WTC11 (cell line): Measurements from ENCODE around the gene CACNA1C.
A peak's percentile ranks its signal among the peaks of the same experiment; 100 is the strongest.

Source experiments
- ARID4B ChIP-seq: sonication (generic); formaldehyde crosslinking; IDR thresholded peaks from 2 replicates; pipeline ENCODE4 v1.8.0; 2023; ENCODE audit warnings: missing genetic modification reagents, mild to moderate bottlenecking, borderline replicate concordance
- ATF3 ChIP-seq: sonication (generic); formaldehyde crosslinking; conservative IDR thresholded peaks from 2 replicates; pipeline ENCODE4 v1.8.1; 2022; ENCODE audit warnings: mild to moderate bottlenecking, missing genetic modification reagents
- CTCF ChIP-seq: fragments of 200-600 bp; IDR thresholded peaks from 2 replicates; pipeline ENCODE4 v1.8.0; 2022; ENCODE audit warnings: antibody characterized with exemption
- FOXP1 ChIP-seq: sonication (generic); formaldehyde crosslinking; IDR thresholded peaks from 2 replicates; pipeline ENCODE4 v1.8.0; 2022; ENCODE audit warnings: missing genetic modification reagents, mild to moderate bottlenecking, moderate library complexity, borderline replicate concordance
- GABPB1 ChIP-seq: sonication (generic); formaldehyde crosslinking; IDR thresholded peaks from 2 replicates; pipeline ENCODE4 v1.8.1; 2023; ENCODE audit warnings: mild to moderate bottlenecking, missing genetic modification reagents
- NR1H2 ChIP-seq: sonication (generic); formaldehyde crosslinking; IDR thresholded peaks from 2 replicates; pipeline ENCODE4 v1.9.0; 2021; ENCODE audit warnings: mild to moderate bottlenecking, moderate library complexity, missing genetic modification reagents
- PRDM15 ChIP-seq: sonication (generic); formaldehyde crosslinking; IDR thresholded peaks from 2 replicates; pipeline ENCODE4 v1.8.0; 2022; ENCODE audit warnings: missing genetic modification reagents
- SP1 ChIP-seq: sonication (generic); formaldehyde crosslinking; conservative IDR thresholded peaks from 2 replicates; pipeline ENCODE4 v1.8.1; 2022; ENCODE audit warnings: missing genetic modification reagents
- TEAD1 ChIP-seq: sonication (generic); formaldehyde crosslinking; IDR thresholded peaks from 2 replicates; pipeline ENCODE4 v1.8.0; 2022; ENCODE audit warnings: mild to moderate bottlenecking, missing genetic modification reagents
- TF ChIP-seq, protein P1 (sequence below): sonication (generic); formaldehyde crosslinking; IDR thresholded peaks from 2 replicates; pipeline ENCODE4 v1.8.1; 2022; ENCODE audit warnings: low read depth, mild to moderate bottlenecking, moderate library complexity, missing genetic modification reagents, borderline replicate concordance
- TF ChIP-seq, protein P2 (sequence below): sonication (generic); formaldehyde crosslinking; IDR thresholded peaks from 2 replicates; pipeline ENCODE4 v1.8.0; 2022; ENCODE audit warnings: mild to moderate bottlenecking, missing genetic modification reagents
- TF ChIP-seq, protein P3 (sequence below): sonication (generic); formaldehyde crosslinking; IDR thresholded peaks from 2 replicates; pipeline ENCODE4 v1.8.1; 2023; ENCODE audit warnings: mild to moderate bottlenecking, missing genetic modification reagents, moderate library complexity

GRCh38 chr12:2168808-2169207, 116.0 kb downstream of the CACNA1C start:
- TF ChIP-seq PRDM15 (CRISPR knock-in tag) (no peak), FOXP1 (CRISPR knock-in tag) (no peak), CTCF (no peak), GABPB1 (CRISPR knock-in tag) (0 out of 2 replicates have a peak, but pooled peaks have one; percentile 40), ARID4B (no peak), SP1 (CRISPR knock-in tag) (no peak), TEAD1 (CRISPR knock-in tag) (no peak), ATF3 (CRISPR knock-in tag) (no peak), NR1H2 (CRISPR knock-in tag) (no peak)
- TF ChIP-seq, protein P1, sequence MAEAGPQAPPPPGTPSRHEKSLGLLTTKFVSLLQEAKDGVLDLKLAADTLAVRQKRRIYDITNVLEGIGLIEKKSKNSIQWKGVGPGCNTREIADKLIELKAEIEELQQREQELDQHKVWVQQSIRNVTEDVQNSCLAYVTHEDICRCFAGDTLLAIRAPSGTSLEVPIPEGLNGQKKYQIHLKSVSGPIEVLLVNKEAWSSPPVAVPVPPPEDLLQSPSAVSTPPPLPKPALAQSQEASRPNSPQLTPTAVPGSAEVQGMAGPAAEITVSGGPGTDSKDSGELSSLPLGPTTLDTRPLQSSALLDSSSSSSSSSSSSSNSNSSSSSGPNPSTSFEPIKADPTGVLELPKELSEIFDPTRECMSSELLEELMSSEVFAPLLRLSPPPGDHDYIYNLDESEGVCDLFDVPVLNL = no peak
- TF ChIP-seq, protein P2, sequence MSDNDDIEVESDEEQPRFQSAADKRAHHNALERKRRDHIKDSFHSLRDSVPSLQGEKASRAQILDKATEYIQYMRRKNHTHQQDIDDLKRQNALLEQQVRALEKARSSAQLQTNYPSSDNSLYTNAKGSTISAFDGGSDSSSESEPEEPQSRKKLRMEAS = no peak
- TF ChIP-seq, protein P3, sequence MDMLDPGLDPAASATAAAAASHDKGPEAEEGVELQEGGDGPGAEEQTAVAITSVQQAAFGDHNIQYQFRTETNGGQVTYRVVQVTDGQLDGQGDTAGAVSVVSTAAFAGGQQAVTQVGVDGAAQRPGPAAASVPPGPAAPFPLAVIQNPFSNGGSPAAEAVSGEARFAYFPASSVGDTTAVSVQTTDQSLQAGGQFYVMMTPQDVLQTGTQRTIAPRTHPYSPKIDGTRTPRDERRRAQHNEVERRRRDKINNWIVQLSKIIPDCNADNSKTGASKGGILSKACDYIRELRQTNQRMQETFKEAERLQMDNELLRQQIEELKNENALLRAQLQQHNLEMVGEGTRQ (CRISPR knock-in tag) = no peak
